GM21576 (cell line): ENCODE results near the gene NQO2.
"Not testable (repeated sequence)": the region's sequence is repeated elsewhere in the genome, so short reads cannot be mapped to it uniquely, and the experiment has no call there.

ENCODE experiments used
- ATAC-seq: cut with Tn5 transposase; IDR thresholded peaks from one replicate; pipeline ENCODE4 v1.9.1; 2021; ENCODE audit warnings: mild to moderate bottlenecking, moderate library complexity; ENCODE audit not compliant: unreplicated experiment

The NQO2 gene

GRCh38 chr6:2970034-2970685 is 29.5 kb upstream of the NQO2 start:
- ATAC-seq: no peak

DNA sequence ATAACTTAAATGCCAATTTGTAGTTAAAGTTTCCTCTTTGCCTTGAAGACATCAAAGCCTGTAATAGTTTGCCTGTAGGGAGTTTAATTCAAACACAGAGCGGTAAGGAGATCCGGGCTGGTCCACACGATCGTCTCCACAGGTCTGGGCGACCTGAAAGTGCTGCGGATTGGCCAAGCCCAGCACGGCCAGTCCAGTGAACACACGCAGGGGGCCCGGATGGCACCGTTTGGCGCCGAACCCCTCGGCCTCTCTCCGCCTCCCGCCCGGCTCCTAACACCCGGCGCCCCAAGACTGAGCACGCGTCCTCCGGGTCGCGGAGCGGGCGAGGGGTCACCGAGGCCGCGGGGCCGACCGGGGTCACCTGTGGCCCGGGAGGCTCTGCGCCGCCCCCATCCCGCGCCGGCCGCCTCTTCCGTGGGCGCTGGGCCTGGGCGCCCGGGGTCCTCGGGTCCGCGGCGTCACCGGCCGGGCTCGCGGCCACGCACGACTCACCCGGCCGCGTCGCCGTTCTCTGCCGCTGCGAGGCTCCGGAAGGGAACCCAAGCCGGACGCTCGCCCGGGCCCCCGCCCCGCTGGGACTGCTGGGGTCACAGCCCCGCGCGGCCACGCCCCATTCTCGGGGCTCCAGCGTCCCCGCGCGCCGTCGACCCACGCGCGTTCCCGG is 28.8 kb upstream of the NQO2 start:
- no peak for ATAC-seq

DNA sequence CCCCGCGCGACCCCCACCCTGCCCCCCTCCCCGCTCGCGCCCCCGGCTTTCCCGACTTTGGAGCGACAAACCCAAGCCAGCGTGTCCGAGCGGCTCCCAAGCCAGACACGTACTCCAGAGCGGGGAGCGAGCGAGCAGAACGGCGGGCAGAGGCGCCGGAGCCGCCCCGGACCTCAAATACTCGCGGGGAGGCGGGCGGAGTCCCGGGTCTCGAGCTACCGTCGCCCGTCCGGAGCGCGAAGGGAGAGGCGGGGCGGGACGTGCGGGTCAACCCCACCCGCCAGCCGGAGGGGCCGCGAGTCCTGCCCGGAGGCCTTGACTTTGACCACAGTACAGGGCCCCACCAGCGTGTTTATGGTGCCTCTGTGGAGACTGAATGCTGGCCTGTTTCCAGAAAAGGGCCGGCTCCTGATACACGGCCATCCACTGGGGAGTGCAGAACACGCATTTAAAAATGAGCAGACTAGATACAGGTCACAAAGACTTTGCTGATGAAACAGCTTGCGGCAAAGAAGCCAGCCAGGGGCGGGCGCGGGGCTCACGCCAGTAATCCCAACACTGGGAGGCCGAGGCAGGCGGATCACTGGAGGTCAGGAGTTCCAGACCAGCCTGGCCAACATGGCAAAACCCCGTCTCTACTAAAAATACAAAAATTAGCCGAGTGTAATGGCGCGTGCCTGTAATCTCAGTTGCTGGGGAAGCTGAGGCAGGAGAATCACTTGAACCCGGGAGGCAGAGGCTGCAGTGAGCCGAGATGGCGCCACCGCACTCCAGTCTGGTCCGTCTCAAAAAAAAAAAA is 28.1 kb upstream of the NQO2 start, which contains the start of gene SERPINB6:
TSS of gene SERPINB6 (minus strand) at position 148 of the 799 bp plus-strand sequence. CDS start 12,235 bp downstream, outside the sequence.
- no peak for ATAC-seq

DNA sequence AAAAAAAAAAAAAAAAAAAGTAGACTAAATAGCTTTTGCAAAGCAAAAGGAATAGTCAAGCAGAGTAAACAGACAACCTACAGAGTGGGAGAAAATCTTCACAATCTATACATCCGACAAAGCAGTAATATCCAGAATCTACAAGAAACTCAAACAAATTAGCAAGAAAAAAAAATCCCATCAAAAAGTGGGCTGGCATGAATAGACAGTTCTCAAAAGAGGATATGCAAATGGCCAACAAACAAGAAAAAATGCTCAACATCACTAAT is 27.5 kb upstream of the NQO2 start:
- not testable (repeated sequence) for ATAC-seq

DNA sequence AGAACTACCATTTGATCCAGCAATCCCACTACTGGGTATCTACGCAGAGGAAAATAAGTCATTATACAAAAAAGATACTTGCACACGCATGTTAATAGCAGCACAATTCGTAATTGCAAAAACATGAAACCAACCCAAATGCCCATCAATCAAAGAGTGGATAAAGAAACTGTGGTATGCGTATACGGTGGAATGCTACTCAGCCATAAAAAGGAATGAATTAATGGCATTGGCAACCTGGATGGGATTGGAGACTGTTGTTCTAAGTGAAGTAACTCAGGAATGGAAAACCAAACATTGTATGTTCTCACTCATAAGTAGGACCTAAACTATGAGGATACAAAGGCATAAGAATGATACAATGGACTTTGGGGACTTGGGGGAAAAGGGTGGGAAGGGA is 27.0 kb upstream of the NQO2 start:
- ATAC-seq: not testable (repeated sequence)

GRCh38 chr6:2973180-2973579 is 26.5 kb upstream of the NQO2 start:
- ATAC-seq: not testable (repeated sequence)

DNA sequence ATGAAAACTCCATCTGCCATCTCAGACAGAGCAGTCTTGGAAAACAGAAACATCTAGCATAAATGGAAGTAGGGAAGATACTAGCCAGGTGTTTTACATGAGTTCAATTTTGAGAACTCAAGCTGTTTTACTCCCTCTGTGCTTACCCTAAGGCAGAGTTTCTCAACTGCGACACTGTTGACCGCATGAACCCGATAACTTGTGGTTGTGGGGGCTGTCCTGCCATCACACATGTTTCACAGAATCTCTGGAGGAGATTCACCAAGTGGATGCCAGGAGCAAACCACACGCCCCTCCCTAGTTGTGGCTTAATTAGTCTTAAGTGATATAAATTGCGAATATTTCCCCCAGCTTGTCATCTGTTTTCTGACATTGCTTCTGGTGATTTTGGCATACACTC is 26.0 kb upstream of the NQO2 start:
- no peak for ATAC-seq

GRCh38 chr6:2976060-2976459 is 23.6 kb upstream of the NQO2 start:
- no peak for ATAC-seq

DNA sequence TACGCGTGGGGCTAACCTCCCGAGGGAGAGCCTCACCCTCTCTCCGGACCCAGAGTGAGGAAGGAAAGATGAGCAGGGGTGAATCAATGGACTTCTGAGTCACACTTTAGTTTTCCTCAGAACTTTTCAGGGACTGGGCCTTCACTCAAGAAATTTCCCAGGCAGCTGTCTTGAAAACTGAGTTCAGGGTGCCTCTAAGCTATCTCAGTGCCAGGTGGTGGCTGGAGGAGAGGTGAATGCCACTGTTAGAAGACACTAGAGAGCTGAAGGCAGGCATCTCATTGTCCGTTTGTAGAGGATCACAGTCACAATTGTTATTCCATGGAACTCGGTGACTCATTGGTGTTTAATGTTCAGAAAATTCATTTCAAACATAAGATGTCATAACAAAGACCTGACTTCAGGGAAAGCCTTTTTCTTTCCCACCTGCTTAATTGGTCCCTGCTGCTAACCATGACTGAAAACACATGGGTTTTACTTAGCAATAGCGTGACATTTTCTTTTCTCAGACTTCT is 23.1 kb upstream of the NQO2 start:
- no peak for ATAC-seq

DNA sequence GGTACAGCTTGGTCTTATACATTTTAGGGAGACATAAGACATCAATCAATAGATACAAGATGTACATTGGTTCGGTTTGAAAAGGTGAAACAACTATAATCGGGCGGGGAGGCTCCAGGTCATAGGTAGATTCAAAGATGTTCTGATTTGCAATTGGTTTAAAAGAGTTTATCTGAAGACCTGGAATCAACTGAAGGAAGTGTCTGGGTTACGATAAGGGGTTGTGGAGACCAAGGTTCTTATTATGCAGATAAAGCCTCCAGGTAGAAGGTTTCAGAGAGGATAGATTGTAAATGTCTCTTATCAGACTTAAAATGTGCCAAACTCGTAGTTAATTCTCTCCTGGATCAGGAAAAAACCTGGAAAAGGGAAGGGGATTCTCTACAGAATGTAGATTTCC is 22.4 kb upstream of the NQO2 start:
- no peak for ATAC-seq

DNA sequence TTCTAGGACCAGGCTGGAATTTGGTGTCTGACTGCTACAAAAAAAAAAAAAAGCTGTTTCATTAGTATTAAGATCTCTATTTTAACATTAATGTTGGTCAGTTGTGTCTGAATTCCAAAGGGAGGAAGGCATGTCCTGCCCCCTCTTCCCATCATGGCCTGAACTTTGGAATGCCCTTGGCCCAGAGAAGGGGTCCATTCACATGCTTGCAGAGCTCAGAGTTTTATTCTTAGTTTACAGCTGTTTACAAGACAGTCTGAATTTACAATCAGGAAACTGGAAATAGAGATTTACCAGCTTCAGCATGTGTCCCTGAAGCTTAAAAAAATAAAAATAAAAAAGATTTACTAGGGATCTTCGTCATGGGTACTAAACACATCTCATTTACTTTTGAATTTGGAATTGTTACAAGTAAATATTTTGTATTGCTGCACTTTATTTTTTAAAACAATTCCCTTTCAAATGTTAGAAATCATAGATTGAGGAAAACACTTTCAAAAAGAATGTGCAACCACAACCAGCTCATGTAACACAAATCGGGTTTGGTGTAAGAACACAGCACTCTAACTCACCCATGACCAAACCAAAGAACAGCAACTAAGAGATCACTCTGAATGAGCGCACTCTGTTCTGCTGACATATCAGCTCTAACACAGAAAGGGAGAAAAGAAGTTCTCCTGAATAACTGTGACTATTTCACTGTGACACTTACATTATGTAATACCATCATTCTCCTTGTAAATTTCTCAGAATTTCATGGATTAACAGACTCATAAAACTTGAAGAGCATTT is 21.7 kb upstream of the NQO2 start:
- ATAC-seq: no peak

DNA sequence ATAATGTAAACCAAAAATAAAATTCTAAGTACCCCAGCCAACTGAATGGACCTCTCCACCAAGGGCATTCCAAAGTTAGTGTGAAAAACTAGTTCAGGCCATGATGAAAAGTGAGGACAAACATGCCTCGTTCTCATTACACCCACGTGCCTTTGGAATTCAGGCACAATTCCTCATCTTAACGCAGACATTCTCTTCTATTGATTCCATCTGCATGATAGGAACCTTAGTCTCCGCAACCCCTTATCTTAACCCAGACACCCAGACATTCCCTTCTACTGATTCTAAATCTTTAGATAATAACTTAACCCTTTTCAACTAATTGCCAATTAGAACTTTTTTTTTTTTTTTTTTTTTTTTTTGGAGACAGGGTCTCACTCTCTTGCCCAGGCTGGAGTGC is 20.8 kb upstream of the NQO2 start:
- ATAC-seq: no peak

DNA sequence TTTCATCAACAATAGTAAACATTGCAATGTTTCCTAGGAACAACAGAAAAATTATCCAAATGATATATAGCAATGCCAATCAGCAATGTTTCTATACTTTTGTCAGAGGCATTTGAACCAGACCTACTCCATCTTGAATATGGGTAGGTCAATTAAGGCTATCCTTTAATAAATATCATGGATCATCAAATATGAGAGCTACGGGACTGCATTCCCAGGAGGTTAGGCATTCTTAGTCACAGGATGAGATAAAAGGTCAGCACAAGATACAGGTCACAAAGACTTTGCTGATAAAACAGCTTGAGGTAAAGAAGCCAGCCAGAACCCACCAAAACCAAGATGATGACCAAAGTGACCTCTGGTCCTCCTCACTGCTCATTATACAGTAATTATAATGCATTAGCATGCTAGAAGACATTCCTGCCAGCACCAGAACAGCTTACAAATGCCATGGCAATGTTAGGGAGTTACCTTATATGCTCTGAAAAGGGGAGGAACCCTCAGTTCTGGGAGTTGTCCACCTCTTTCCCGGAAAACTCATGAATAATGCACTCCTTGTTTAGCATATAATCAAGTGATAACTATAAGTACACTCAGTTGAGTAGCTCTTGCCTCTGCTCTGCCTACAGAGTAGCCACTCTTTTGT is 19.8 kb upstream of the NQO2 start:
- no peak for ATAC-seq

GRCh38 chr6:2980465-2980855 is 19.2 kb upstream of the NQO2 start:
- no peak for ATAC-seq

GRCh38 chr6:2982426-2983117 is 17.1 kb upstream of the NQO2 start:
- ATAC-seq: no peak

- ATAC-seq: no peak
Measured at GRCh38 chr6:2984738-2985406, 14.8 kb upstream of the NQO2 start.

- no peak for ATAC-seq
Measured at GRCh38 chr6:2986722-2987221, 12.9 kb upstream of the NQO2 start.

DNA sequence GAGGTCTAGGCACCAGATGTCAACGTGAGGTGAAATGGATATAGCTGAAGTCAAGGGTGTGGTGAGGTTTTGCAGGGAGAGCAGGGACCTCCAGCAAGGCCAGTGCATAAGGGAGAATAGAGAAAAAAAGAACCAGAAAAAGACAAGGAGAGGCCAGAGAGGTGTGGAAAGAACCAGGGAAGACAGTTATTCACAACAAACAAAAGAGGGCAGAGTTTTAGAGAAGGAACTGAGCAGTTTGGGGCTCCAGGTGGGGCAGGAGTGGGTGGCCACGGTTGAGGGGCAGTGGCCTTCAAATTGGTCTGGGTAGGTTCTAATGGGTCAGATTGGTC is 11.6 kb upstream of the NQO2 start:
- ATAC-seq: no peak
